HG03097 (cell line): ENCODE data around the gene PLXDC2.

ENCODE experiments used
- ATAC-seq: cut with Tn5 transposase; IDR thresholded peaks from one replicate; pipeline ENCODE4 v1.9.1; 2021; ENCODE audit not compliant: unreplicated experiment, low FRiP score

PLXDC2 gene

DNA sequence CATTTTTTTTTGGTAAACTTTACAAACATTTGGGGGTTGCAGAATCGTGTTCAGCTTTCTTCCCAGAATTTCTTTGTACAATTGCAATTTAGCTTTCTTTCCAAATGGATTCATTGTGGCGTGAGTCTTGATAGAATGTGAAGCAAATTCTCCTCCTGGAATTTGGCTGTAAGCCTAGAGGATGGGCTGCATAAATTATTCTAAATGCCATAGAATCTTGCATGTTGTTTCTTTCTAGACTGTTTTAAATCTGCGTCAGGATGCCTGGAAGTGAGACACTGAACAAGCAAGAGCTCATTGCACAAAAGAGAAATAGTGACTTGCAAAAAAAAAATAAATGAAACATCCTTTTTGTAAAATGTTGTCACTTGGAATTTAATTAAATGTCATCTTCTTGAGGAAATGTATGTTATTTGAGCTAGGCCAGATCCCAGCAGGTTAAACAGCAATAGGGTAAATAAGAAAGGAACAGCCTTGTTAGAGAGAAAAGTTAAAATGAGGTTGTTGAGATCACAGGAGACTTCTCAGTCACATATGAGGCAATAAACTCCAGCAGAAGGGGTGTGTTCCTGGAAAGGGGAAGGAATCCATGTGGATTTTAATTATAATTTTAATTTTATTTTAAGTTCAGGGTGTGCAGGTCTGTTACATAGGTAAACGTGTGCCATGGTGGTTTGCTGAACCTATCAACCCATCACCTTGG is 483.0 kb downstream of the PLXDC2 start:
- ATAC-seq: no peak

DNA sequence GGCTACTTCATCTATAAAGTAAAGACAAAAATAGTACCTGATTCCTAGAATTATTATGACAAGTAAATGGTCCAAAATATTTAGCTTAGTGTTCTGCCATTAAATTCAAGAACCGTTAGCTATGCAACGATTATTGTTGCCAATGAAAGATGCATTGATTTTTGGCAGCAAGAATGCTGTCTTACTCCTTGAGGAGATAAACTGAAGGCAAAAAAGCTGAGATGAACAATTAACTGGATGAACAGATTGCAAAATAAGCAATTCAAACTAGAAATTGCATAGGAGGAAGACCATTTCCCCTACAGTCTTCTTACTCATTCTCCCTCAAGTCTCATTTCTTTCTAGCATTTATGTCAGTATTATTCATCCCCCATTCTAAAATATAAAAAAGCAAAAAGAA is 484.5 kb downstream of the PLXDC2 start:
- ATAC-seq: no peak

DNA sequence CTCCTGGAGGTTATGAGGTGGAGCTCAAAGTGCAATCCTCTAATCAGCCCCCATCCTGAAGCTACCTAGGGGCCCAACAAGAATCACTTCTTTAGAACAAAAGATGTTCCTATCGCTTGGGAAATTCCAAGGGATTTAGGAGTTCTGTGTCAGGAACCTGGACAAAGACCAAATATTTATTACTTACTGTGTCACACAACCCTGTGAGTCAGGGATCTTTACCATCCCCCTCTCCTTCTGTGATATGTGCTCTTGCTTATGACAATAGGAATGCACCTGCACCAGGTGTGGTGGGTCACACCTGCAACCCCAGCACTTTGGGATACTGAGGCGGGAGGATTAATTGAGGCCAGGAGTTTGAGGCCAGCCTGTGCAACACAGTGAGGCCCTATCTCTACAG is 485.8 kb downstream of the PLXDC2 start:
- no peak for ATAC-seq

DNA sequence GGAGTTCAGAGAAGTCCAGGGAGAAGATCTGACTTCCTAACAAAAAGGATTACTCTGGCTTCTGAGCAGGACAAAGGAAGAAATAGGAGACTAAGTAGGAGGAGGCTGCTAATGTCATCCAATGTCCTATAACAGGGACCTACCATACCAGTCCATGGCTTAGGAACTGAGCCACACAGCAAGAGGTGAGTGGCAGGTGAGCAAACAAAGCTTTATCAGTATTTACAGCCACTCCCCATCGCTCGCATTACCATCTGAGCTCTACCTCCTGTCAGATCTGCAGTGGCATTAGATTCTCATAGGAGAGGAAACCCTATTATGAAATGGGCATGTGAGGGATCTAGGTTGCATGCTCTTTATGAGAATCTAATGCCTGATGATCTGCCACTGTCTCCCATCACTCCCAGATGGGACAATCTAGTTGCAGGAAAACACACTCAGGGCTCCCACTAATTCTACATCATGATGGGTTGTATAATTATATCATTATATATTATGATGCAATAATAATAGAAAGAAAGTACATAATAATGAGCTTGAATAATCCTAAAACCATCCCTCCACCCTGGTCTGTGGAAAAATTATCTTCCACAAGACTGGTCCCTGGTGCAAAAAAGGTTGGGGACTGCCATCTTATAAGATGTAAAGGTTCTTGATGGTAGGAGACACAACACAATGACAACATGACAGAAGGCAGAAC is 487.4 kb downstream of the PLXDC2 start:
- no peak for ATAC-seq

DNA sequence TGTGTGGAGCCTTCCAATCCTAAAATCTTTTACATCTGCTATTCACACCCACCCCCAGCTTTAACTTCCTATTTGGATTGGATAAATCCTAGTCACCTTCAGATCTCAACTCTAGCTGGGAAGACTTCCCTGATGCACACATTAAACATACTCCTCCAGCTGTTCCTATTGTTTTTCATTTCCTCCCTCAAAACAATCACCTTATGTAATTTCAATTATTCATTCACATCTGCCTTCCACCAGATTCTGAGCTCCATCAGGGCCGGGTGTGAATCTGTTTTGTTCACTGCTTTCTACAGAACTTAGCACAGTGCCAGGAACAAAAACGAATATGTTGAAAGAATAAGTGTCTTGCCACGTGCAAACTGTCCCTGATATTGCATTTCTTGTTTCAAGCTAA is 497.4 kb downstream of the PLXDC2 start:
- ATAC-seq: no peak

DNA sequence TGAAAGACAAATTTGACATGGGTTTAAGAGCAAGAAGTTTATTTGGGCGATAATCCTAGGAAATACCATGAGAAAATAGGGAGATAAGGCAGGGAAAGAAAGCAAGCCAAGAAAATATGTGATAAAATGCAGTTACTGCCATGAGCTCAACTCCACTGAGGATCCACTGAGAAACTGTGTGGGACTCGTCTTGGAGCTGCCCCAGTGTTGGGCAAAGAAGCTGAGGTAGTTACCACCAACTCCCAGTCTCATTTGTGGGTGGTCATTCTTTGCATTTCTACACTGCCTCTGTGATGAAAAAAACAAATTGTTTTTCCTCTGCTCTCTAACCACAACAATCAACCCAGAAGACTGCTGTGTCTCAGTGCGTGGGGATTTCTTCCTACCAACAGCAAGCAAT is 498.2 kb downstream of the PLXDC2 start:
- ATAC-seq: no peak

DNA sequence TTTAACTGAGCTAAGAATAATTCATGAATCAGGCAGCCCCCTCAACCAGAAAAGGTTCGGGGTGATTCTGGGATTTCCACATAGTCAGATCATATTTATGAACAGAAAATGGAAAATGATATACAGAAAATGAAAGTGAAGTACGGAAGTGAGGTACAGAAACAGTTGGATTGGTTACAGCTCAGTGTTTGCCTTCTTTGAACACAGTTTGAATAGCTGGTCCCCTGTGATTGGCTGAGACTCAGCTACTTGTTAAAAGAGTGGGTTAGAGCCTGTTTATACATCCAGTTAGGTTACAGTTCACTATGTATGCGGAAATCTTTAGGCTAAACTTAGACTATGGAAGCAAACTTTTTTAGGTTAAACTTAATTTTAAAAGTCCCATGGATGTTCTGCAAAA is 511.7 kb downstream of the PLXDC2 start:
- no peak for ATAC-seq

DNA sequence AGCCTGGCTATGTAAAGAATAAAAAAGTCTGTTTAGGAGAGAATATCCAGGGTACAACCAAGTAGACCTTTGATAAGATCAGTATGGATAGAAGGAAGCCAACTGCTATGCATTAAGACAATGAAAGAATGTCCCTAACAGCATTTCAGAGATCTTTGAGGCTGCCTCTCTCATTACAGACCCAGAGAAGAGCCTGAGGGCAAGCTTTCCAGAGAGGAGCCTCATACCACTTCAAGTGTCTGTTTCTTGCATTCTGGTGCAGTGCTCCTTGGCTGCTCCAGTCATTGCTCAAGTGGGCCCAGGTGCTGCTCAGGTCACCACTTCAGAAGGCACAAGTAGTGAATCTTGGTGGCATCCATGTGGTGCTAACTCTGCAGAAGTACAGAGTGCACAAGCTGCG is 514.0 kb downstream of the PLXDC2 start:
- ATAC-seq: no peak

DNA sequence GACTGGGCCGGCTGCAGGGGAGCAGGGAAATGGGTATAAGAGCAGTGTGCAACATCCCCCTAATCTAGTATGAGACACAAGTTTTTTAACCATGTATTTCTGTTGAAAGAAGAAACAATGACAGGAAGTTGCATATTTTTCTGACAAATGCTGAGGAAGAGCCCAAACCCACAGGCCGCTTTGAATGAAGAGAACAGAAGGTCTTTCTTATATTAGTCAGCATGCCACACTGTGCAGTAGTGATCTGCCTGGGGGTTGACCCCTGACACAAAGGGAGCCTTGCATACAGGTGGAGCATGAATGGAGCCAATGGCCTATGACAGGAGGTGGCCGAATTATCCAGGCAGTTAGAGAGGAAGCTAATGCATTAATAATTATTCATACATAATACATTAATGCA is 518.3 kb downstream of the PLXDC2 start:
- no peak for ATAC-seq
